Measurements from ENCODE around the gene PSORS1C2. TPM values are rescaled to one million over a fixed set of nuclear protein-coding genes. Genes with fewer than 3 reads are reported as not detected.

PSORS1C2 gene
- total RNA-seq, 2 experiments from 2014 or later, result not detected

GRCh38 chr6:31116661-31117385 lies 22.0 kb downstream of the PSORS1C2 start:
- ATAC-seq (no peak), DNase-seq (no peak)
- Mint-ChIP-seq H3K4me1 (ENCODE audit: low read depth) (no peaks in the 10 kb centered on the region), H3K27me3 (ENCODE audit: low read depth) (peaks cover 8% of the 10 kb centered on the region), H3K27ac (no peak overlapping the region), H3K9me3 (ENCODE audit: insufficient read depth) (no peaks in the 10 kb centered on the region), H3K4me3 (no peak overlapping the region), H3K36me3 (ENCODE audit: low read depth) (no peaks in the 10 kb centered on the region)
- ChIA-PET POLR2A (no interaction called here), CTCF (interaction anchor here (1.7 kb wide), 1 partner anchor 29 kb away, joined by 6 read pairs; no protein-coding TSS in a partner anchor)

GRCh38 chr6:31115941-31116560 lies 22.8 kb downstream of the PSORS1C2 start:
- Mint-ChIP-seq H3K4me1 (ENCODE audit: low read depth) (no peaks in the 10 kb centered on the region), H3K4me3 (no peak overlapping the region), H3K9me3 (ENCODE audit: insufficient read depth) (no peaks in the 10 kb centered on the region), H3K27me3 (ENCODE audit: low read depth) (peaks cover 8% of the 10 kb centered on the region), H3K27ac (no peak overlapping the region), H3K36me3 (ENCODE audit: low read depth) (no peaks in the 10 kb centered on the region)
- ChIA-PET POLR2A (no interaction called here), CTCF (interaction anchor here (1.7 kb wide), 1 partner anchor 29 kb away, joined by 6 read pairs; no protein-coding TSS in a partner anchor)
- DNase-seq (no peak), ATAC-seq (no peak)

- Mint-ChIP-seq H3K9me3 (ENCODE audit: insufficient read depth) (no peaks in the 10 kb centered on the region), H3K4me1 (ENCODE audit: low read depth) (no peaks in the 10 kb centered on the region), H3K4me3 (no peak overlapping the region), H3K36me3 (ENCODE audit: low read depth) (no peaks in the 10 kb centered on the region), H3K27me3 (ENCODE audit: low read depth) (peaks cover 12% of the 10 kb centered on the region), H3K27ac (no peak overlapping the region)
- CTCF ChIA-PET, result interaction anchor here (1.7 kb wide), 1 partner anchor 28 kb away, joined by 6 read pairs; no protein-coding TSS in a partner anchor
- no peak for DNase-seq
- ATAC-seq, result no peak
- POLR2A ChIA-PET, result no interaction called here
These were observed 23.7 kb downstream of the PSORS1C2 start for GRCh38 chr6:31114970-31115849.

GRCh38 chr6:31114541-31114878 lies 24.4 kb downstream of the PSORS1C2 start, which contains the start of gene PSORS1C1:
TSS of gene PSORS1C1 (plus strand) at chr6:31114800. CDS start at chr6:31129633, 14,833 bp downstream.
- Mint-ChIP-seq H3K9me3 (ENCODE audit: insufficient read depth) (no peaks in the 10 kb centered on the region), H3K27ac (no peak within 1 kb of the TSS), H3K36me3 (ENCODE audit: low read depth) (no peaks in the 10 kb centered on the region), H3K4me1 (ENCODE audit: low read depth) (no peaks in the 10 kb centered on the region), H3K4me3 (no peak within 1 kb of the TSS), H3K27me3 (ENCODE audit: low read depth) (peaks cover 18% of the 10 kb centered on the region)
- CTCF ChIA-PET, result no interaction called here
- DNase-seq, result no peak
- ATAC-seq, result no peak
- POLR2A ChIA-PET, result no interaction called here

GRCh38 chr6:31113861-31114540 lies 24.9 kb downstream of the PSORS1C2 start:
- Mint-ChIP-seq H3K4me1 (ENCODE audit: low read depth) (no peaks in the 10 kb centered on the region), H3K36me3 (ENCODE audit: low read depth) (no peaks in the 10 kb centered on the region), H3K4me3 (no peak overlapping the region), H3K9me3 (ENCODE audit: insufficient read depth) (no peaks in the 10 kb centered on the region), H3K27me3 (ENCODE audit: low read depth) (peaks cover 18% of the 10 kb centered on the region), H3K27ac (no peak overlapping the region)
- ChIA-PET POLR2A (no interaction called here), CTCF (interaction anchor here (0.9 to 1.8 kb wide), 3 partner anchors 8 to 198 kb away, joined by 3 to 5 read pairs (median 3); no protein-coding TSS in a partner anchor)
- DNase-seq, result no peak
- no peak for ATAC-seq

GRCh38 chr6:31112478-31112877 lies 26.4 kb downstream of the PSORS1C2 start, which contains the start of gene C6orf15:
TSS of gene C6orf15 (minus strand) at chr6:31112575. CDS start at chr6:31112555, 20 bp downstream.
- ATAC-seq, result no peak
- Mint-ChIP-seq H3K27me3 (ENCODE audit: low read depth) (peaks cover 15% of the 10 kb centered on the region), H3K9me3 (ENCODE audit: insufficient read depth) (no peaks in the 10 kb centered on the region), H3K4me1 (ENCODE audit: low read depth) (no peaks in the 10 kb centered on the region), H3K4me3 (no peak within 1 kb of the TSS), H3K27ac (no peak within 1 kb of the TSS), H3K36me3 (ENCODE audit: low read depth) (no peaks in the 10 kb centered on the region)
- no peak for DNase-seq
- ChIA-PET CTCF (interaction anchor here (1.8 kb wide), 1 partner anchor 25 kb away, joined by 5 read pairs; no protein-coding TSS in a partner anchor), POLR2A (no interaction called here)

- Mint-ChIP-seq H3K4me3 (no peak overlapping the region), H3K36me3 (ENCODE audit: low read depth) (no peaks in the 10 kb centered on the region), H3K27me3 (ENCODE audit: low read depth) (peaks cover 15% of the 10 kb centered on the region), H3K4me1 (ENCODE audit: low read depth) (no peaks in the 10 kb centered on the region), H3K9me3 (ENCODE audit: insufficient read depth) (no peaks in the 10 kb centered on the region), H3K27ac (no peak overlapping the region)
- DNase-seq (no peak), ATAC-seq (no peak)
- ChIA-PET CTCF (no interaction called here), POLR2A (no interaction called here)
These were observed 27.2 kb downstream of the PSORS1C2 start for GRCh38 chr6:31111712-31112111.

GRCh38 chr6:31110825-31111582 lies 27.9 kb downstream of the PSORS1C2 start:
- Mint-ChIP-seq H3K27me3 (ENCODE audit: low read depth) (peaks cover 15% of the 10 kb centered on the region), H3K36me3 (ENCODE audit: low read depth) (no peaks in the 10 kb centered on the region), H3K27ac (no peak overlapping the region), H3K4me3 (no peak overlapping the region), H3K9me3 (ENCODE audit: insufficient read depth) (no peaks in the 10 kb centered on the region), H3K4me1 (ENCODE audit: low read depth) (no peaks in the 10 kb centered on the region)
- ATAC-seq (no peak), DNase-seq (no peak)
- ChIA-PET POLR2A (no interaction called here), CTCF (no interaction called here)

- no peak for DNase-seq
- POLR2A ChIA-PET, result no interaction called here
These were observed 31.8 kb downstream of the PSORS1C2 start for GRCh38 chr6:31107052-31107451.

GRCh38 chr6:31103136-31103535 lies 35.7 kb downstream of the PSORS1C2 start:
- Mint-ChIP-seq H3K4me3 (no peak overlapping the region), H3K27me3 (ENCODE audit: low read depth) (peaks cover 8% of the 10 kb centered on the region)
- CTCF ChIA-PET, result interaction anchor here (0.7 to 2.4 kb wide), 9 partner anchors 10 to 275 kb away, joined by 3 to 10 read pairs (median 3); no protein-coding TSS in a partner anchor

More at GRCh38 chr6:31107052-31107451, 31.8 kb downstream of the PSORS1C2 start:
- H3K4me3 Mint-ChIP-seq, result no peak overlapping the region
- CTCF ChIA-PET, result no interaction called here
- peaks cover 9% of the 10 kb centered on the region for H3K27me3 Mint-ChIP-seq (ENCODE audit: low read depth)
- no peak for ATAC-seq
- no peaks in the 10 kb centered on the region for H3K36me3 Mint-ChIP-seq (ENCODE audit: low read depth)
- H3K4me1 Mint-ChIP-seq (ENCODE audit: low read depth), result no peaks in the 10 kb centered on the region
- no peaks in the 10 kb centered on the region for H3K9me3 Mint-ChIP-seq (ENCODE audit: insufficient read depth)
- no peak overlapping the region for H3K27ac Mint-ChIP-seq

More at GRCh38 chr6:31103136-31103535, 35.7 kb downstream of the PSORS1C2 start:
- POLR2A ChIA-PET, result no interaction called here
- DNase-seq, result no peak
- Mint-ChIP-seq H3K36me3 (ENCODE audit: low read depth) (no peaks in the 10 kb centered on the region), H3K27ac (no peak overlapping the region), H3K4me1 (ENCODE audit: low read depth) (no peaks in the 10 kb centered on the region), H3K9me3 (ENCODE audit: insufficient read depth) (no peaks in the 10 kb centered on the region)
- ATAC-seq, result no peak

Data from activated CD8-positive, alpha-beta T cell treated with anti-CD3 and anti-CD28 coated beads, Interleukin-2, amount 10 ng/mL, durations not matched to agents 7 days and 5 days (primary cell).